GM12864 (cell line): ENCODE data around the gene TMEM134.

Experiments
- DNase-seq: peaks from one replicate; pipeline ENCODE4 v3.0.0-alpha.2; 2011; ENCODE audit warnings: low read depth
- H3K4me3 ChIP-seq: 2 replicates; pipeline ENCODE4 v1.5.1; 2011; ENCODE audit warnings: mild to moderate bottlenecking, low read depth, low read length, control low read depth
- TF ChIP-seq, protein P1 (sequence below): IDR thresholded peaks from 2 replicates; pipeline ENCODE4 v1.5.1; 2011; ENCODE audit warnings: low read depth, mild to moderate bottlenecking, moderate library complexity, low read length, control low read depth, inconsistent platforms; ENCODE audit errors: missing control alignments

TMEM134 gene

DNA sequence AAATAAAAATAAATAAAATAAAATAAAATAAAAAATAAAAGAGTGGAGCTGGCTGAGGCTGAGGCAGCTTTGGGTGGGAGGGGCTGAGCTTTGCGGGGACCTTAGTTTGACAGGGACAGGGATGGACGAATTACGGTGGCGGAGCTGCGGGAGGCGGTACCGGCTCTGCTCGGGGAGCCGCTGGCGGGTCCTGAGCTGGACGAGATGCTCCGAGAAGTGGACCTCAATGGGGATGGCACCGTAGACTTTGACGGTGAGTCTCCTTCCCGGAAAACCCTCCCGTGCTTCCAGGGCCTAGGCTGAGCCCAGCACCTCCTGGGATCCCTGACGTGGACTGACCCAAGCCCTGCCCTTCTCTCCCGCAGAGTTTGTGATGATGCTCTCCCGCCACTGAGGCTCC lies 10.8 kb downstream of the TMEM134 start:
- no peak for DNase-seq
- no peak overlapping the region for H3K4me3 ChIP-seq
- TF ChIP-seq, protein P1, sequence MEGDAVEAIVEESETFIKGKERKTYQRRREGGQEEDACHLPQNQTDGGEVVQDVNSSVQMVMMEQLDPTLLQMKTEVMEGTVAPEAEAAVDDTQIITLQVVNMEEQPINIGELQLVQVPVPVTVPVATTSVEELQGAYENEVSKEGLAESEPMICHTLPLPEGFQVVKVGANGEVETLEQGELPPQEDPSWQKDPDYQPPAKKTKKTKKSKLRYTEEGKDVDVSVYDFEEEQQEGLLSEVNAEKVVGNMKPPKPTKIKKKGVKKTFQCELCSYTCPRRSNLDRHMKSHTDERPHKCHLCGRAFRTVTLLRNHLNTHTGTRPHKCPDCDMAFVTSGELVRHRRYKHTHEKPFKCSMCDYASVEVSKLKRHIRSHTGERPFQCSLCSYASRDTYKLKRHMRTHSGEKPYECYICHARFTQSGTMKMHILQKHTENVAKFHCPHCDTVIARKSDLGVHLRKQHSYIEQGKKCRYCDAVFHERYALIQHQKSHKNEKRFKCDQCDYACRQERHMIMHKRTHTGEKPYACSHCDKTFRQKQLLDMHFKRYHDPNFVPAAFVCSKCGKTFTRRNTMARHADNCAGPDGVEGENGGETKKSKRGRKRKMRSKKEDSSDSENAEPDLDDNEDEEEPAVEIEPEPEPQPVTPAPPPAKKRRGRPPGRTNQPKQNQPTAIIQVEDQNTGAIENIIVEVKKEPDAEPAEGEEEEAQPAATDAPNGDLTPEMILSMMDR, result no peak

DNA sequence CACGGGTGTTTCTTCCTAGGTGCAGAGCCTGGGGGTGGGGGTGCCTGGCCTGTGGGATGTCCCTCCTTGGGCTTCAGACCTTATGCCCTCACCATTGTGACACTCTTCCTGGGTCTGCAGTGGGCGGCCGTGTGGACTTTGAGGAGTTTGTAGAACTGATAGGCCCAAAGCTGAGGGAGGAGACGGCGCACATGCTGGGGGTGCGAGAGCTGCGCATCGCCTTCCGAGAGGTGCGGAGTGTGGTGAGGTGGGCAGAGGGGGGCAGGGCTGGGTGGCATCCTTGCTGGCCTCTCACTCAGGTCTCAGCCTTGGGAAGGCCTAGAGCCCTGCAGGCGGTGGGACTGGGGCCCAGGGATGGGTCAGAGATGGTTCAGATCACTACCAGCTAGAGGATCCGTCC lies 11.6 kb downstream of the TMEM134 start:
- DNase-seq, result no peak
- TF ChIP-seq, protein P1, result no peak

DNA sequence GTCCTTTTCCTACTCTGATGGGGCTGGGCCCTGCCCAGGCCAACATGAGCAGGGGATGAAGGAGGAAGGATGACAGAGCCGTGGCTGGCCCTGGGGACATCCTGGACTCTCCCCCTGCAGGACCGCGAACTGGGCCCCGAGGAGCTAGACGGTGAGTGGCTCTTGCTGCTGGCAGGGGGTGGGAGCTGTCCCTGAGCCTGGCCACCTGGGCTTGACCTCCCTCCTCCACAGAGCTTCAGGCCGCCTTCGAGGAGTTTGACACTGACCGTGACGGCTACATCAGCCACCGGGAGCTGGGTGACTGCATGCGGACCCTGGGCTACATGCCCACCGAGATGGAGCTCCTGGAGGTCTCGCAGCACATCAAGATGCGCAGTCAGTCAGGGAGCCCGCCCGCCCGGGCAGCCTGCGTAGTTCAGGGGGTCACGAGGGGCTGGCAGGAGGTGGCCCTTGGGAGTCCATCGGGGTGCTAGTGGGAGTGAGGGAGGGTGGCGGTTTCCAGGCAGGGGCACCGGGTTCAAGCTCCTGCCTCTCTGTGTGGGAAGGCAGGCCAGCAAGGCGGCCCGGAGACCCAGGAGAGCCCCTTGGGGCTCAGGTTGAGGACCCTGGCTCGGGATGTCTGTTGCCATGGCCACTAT lies 12.9 kb downstream of the TMEM134 start:
- TF ChIP-seq, protein P1, result no peak
- no peak for DNase-seq
- no peak overlapping the region for H3K4me3 ChIP-seq

More for the DNA sequence above, 11.6 kb downstream of the TMEM134 start:
- H3K4me3 ChIP-seq, result no peak overlapping the region

DNA sequence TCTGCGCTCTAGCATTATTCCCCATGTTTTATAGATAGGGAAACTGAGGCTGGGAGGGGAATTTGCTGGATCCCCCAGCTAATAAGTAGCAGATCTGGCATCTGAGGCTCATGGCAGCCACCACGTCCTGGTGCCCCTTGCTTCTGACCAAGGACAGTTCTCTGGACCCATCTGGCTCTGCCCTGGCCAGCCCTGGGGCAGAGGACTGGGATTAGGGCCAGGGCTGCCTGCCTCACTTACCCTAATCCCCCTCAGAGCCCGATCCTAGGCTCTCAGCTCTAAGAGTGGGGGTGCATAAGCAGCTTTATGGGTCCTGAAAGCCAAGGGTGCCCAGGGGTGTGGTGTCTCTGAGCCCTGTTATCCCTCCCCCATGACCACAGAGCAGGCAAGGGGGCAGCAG lies 14.0 kb downstream of the TMEM134 start, which contains the start of gene CABP4:
TSS of gene CABP4 (plus strand) at position 301 of the 400 bp plus-strand sequence. CDS start at position 371, 70 bp downstream.
- H3K4me3 ChIP-seq, result no peak within 1 kb of the TSS
- DNase-seq, result no peak
- TF ChIP-seq, protein P1, result no peak

DNA sequence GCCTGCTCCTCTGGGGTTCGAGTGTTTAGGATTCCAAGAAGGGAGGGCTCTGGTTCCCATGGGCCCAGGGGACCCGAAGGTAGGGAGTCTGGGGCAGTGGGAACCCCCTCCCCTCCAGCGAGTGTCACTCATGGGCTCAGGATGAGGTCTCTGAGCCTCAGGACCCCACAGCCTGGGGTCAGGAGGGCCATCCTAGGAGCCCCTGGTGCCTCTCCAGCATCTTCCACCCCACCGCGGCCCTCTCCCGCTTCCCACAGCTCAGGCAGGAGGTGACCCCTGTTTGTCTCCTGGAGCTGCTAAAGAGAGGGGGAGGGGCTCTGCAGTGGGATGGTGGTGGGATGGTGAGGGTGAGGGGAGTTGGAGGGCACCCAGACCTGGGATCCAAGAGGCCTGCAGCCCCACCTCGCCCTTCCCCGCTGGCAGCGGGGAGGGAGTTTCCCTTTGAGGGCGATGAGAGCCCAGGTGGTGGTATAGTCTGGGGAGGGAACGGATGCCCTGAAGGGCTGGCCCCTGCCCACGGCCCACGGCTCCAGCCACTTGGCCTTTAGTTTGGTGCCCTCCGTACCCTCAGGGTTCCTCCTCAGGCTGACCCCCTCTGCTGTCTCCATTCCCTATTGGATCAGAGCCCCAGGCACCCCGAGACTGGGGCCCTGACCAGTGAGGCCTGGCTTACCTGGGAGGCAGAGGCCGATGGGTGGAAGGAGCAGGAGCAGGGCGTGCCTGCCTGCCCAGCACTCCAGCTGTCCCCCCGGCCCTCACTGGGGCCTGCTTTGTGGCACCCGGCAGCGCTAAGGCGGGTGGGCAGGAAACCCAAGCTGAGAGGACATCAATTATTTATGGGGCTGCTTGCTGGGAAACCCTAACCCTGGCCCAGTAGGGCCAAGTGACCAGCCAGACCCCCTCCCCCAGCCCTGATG lies 15.0 kb downstream of the TMEM134 start:
- TF ChIP-seq, protein P1, result no peak
- no peak for DNase-seq
- no peak overlapping the region for H3K4me3 ChIP-seq

DNA sequence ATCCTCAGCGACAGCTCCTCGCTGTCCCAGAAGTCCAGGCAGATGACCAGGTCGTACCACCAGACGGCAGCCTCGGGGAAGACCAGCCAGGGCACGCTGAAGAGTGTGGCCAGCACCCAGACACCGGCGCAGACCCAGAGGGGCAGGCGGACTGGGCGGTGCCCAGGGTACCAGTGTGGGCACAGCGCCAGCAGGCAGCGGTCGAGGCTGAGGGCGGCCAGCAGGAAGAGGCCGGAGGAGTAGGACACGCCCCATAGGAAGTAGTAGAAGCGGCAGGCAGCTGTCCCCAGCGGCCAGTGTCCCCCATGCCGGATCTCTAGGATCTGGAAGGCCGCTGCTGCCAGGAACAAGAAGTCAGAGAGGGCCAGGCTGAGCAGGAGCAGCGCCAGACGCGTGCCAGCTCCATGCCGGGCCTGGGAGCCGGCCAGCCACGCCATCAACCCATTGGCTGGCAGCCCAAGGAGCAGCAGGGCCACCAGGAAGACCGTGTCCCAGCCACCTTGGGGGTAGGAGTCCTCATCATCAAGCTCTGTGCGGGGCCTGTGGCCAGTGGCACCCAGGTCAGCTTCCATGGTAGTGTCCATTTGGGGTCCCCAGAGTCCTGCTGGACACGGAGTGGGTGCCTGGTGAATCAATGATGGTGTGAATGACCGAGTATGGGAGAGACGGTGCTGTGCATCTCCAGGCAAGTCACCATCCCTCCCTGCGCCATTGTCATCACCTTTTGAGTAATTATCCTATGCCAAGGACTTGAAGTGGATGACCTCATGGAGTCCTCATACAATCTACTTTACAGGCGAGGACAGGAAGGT lies 16.7 kb downstream of the TMEM134 start, which contains the start of gene GPR152:
TSS of gene GPR152 (minus strand) at position 589 of the 812 bp plus-strand sequence. CDS start at position 584, 5 bp downstream.
- DNase-seq, result no peak
- TF ChIP-seq, protein P1, result no peak
- H3K4me3 ChIP-seq, result no peak within 1 kb of the TSS
